Stimulated activated naive CD8-positive, alpha-beta T cell treated with anti-CD3 and anti-CD28 coated beads, Interleukin-15, Interleukin-2, amounts not matched to agents 100 U/mL and 50 U/mL, for 24 hours (primary cell): ENCODE data around the gene GNB5.
"Not testable (repeated sequence)": the region's sequence is repeated elsewhere in the genome, so short reads cannot be mapped to it uniquely, and the experiment has no call there.

Experiments used
- ATAC-seq: fragments of 150-1000 bp; cut with Tn5 transposase; one replicate; pipeline ENCODE4 v1.10.0; 2021
- DNase-seq: peaks from one replicate; pipeline ENCODE4 v3.0.0; 2021

Gene GNB5

GRCh38 chr15:52165494-52166131 lies 25.6 kb downstream of the GNB5 start:
- not testable (repeated sequence) for ATAC-seq, DNase-seq

GRCh38 chr15:52164631-52165265 lies 26.4 kb downstream of the GNB5 start:
- DNase-seq (no peak), ATAC-seq (no peak)

GRCh38 chr15:52163321-52164190 lies 27.6 kb downstream of the GNB5 start:
- ATAC-seq (no peak), DNase-seq (peak; percentile 43)

DNA sequence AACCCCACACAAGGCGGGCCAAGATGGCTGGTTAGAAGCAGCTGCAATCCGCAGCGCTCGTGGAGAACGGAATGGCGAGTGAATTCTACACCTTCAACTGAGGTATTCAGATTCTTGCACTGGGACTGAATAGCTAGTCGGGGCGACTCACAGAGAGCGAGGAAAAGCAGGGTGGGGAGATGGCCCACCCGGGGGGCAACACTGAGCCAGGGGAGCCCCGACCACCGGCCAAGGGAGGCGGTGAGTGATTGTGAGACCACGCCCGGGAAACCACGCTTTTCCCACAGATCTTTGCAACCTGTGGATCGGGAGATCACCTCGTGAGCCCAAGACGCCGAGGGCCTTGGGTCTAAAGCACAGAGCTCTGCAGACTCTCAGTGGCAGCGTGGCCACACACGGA lies 28.3 kb downstream of the GNB5 start:
- DNase-seq, result no peak
- ATAC-seq, result no peak

GRCh38 chr15:52162260-52162659 lies 28.9 kb downstream of the GNB5 start:
- ATAC-seq (no peak), DNase-seq (no peak)

- ATAC-seq, result no peak
- DNase-seq, result no peak
Observed at GRCh38 chr15:52161406-52161966, 29.7 kb downstream of the GNB5 start.

GRCh38 chr15:52159645-52160044 lies 31.5 kb downstream of the GNB5 start:
- ATAC-seq, result no peak
- no peak for DNase-seq

- no peak for ATAC-seq
- DNase-seq, result no peak
Observed at GRCh38 chr15:52158084-52158765, 33.0 kb downstream of the GNB5 start.

GRCh38 chr15:52155878-52156277 lies 35.3 kb downstream of the GNB5 start:
- DNase-seq, result no peak

DNA sequence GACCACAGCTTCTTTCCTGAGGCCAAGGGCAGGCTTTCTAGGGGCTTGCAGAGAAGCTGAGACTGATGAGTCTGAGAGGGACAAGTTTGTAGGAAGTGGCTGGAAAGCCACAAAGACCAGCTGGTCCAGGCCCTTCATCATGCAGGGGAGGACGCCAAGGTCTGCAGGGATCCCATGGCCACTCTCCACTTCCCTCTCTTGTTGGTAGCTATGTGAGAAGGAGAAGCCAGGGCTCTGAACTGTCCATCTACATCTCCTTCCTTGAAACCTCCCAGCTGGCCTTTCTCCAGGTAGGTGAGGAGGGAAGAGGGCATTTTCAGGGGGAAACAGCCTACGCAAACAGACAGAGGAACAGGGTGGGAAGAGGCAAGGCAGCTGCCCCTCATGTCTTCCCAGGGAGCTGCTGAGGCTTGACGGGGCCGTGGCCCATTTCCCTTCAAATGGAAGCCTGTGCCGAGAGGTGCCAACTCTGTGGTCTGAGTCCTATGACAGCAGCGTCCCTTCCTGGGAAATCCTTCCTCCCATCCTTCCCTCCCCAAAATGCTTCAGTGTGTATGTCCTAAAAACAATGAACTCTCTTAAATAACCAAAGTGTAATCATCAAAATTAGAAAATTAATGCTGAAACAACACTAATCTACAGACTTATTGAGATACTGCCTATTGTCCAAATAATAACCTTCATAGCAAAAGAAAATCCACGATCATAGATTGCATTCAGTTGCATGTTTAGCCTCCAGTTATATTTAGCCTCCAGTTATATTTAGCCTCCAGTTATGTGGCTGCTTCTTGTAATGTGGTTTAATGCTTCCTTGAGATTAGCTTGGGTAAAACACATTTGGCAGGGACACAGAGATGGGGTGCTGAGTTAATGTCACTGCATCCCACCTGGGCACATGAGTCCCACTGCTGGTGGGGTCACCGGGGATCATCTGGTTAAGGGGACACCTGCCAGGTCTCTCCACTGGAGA lies 36.0 kb downstream of the GNB5 start:
- ATAC-seq (no peak), DNase-seq (no peak)

More at GRCh38 chr15:52155878-52156277, 35.3 kb downstream of the GNB5 start:
- no peak for ATAC-seq

- ATAC-seq (no peak), DNase-seq (no peak)
Observed at GRCh38 chr15:52153900-52154895, 37.0 kb downstream of the GNB5 start.

GRCh38 chr15:52151353-52151752 lies 39.8 kb downstream of the GNB5 start:
- DNase-seq (no peak), ATAC-seq (no peak)

GRCh38 chr15:52150871-52151270 lies 40.3 kb downstream of the GNB5 start:
- ATAC-seq, result no peak
- DNase-seq, result no peak

GRCh38 chr15:52150043-52150825 lies 41.0 kb downstream of the GNB5 start:
- ATAC-seq, result no peak
- no peak for DNase-seq

DNA sequence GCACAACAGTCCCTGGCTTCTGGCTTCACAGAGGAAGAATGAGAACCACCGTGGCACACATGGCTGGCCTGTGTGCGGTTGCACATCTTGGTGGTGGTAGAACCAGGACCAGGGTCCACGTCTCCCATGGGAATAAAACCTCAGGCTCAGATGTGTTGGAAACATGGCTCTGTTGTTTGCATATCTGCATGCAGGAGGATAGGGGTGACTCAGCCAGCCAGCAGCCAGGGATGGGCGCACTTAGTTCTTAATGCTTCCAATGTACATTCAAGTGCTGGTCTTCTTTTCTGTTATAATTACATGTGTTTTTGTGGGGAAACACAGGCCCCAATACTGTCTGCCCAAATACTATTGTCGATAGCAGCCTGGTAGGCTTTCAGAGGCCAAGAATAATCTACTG lies 42.8 kb downstream of the GNB5 start:
- DNase-seq (no peak), ATAC-seq (no peak)

DNA sequence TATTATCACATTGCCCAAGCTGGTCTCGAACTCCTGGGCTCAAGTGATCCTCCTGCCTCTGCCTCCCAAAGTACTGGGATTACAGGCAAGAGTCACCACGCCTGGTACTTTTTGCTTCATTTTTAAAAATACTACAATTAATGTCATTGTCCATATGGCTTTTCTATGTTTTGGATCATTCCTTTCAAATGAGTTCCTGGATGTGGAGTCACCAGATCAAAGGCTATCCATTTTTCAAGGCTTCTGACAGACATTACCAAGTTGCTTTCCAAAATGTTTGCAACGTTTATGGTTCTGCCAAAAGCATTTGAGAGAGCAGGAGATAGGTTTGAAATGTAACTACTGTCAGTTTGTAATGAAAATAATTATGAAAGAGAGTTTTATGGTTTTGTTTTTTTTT lies 44.4 kb downstream of the GNB5 start:
- ATAC-seq, result no peak
- DNase-seq, result no peak

- ATAC-seq (no peak), DNase-seq (no peak)
Observed at GRCh38 chr15:52146261-52146660, 44.9 kb downstream of the GNB5 start.

GRCh38 chr15:52144656-52145178 lies 46.5 kb downstream of the GNB5 start:
- ATAC-seq, result no peak
- DNase-seq, result no peak

DNA sequence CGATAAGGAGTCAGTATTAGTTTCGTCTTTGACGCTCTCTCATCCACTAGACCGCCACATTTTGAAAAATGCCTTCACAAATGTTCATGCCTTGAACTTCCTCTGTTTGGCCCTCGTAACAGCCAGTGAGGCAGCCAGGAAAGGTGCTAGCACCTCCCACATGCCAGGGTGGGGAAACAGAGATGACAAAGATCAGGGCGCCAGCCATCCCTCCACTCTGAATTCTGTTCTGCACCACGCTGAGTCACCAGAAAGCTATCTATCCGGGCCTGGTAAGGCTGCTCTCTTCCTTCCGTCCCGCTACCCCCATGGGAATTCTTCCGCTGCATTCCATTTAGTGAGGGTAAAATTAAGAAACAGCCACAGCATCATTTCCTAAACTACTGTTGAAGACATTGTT lies 47.3 kb downstream of the GNB5 start:
- ATAC-seq (no peak), DNase-seq (no peak)
